IPS-15b (cell line): Measurements from ENCODE around the gene IQGAP2.

Experiments
- H3K27me3 ChIP-seq: one replicate; pipeline ENCODE4 v1.6.1; 2013; ENCODE audit warnings: low read length; ENCODE audit not compliant: control insufficient read depth, insufficient read depth
- H3K36me3 ChIP-seq: one replicate; pipeline ENCODE4 v1.6.1; 2013; ENCODE audit warnings: low read length; ENCODE audit not compliant: control insufficient read depth, insufficient read depth
- H3K4me1 ChIP-seq: one replicate; pipeline ENCODE4 v1.6.1; 2013; ENCODE audit warnings: mild to moderate bottlenecking, low read length; ENCODE audit not compliant: control insufficient read depth, insufficient read depth
- H3K4me3 ChIP-seq: one replicate; pipeline ENCODE4 v1.5.1; 2013; ENCODE audit warnings: low read depth, low read length
- H3K9ac ChIP-seq: one replicate; pipeline ENCODE4 v1.6.1; 2013; ENCODE audit warnings: low read depth, mild to moderate bottlenecking, low read length
- H3K9me3 ChIP-seq: one replicate; pipeline ENCODE4 v1.6.1; 2013; ENCODE audit warnings: mild to moderate bottlenecking, low read length; ENCODE audit not compliant: control insufficient read depth, insufficient read depth

IQGAP2 gene

GRCh38 chr5:76617675-76618074 lies 214.6 kb downstream of the IQGAP2 start:
- no peak overlapping the region for H3K9ac ChIP-seq
- H3K4me3 ChIP-seq: no peak overlapping the region
- H3K36me3 ChIP-seq: no peaks in the 10 kb centered on the region
- peaks cover 2% of the 10 kb centered on the region for H3K4me1 ChIP-seq
- H3K27me3 ChIP-seq: no peaks in the 10 kb centered on the region
- no peaks in the 10 kb centered on the region for H3K9me3 ChIP-seq

GRCh38 chr5:76620166-76620565 lies 217.1 kb downstream of the IQGAP2 start:
- H3K4me1 ChIP-seq: peaks cover 9% of the 10 kb centered on the region
- H3K9ac ChIP-seq: no peak overlapping the region
- no peaks in the 10 kb centered on the region for H3K27me3 ChIP-seq
- H3K4me3 ChIP-seq: no peak overlapping the region
- no peaks in the 10 kb centered on the region for H3K9me3 ChIP-seq
- H3K36me3 ChIP-seq: no peaks in the 10 kb centered on the region

- Histone ChIP-seq H3K9me3 (no peaks in the 10 kb centered on the region), H3K9ac (no peak overlapping the region), H3K4me1 (peaks cover 12% of the 10 kb centered on the region), H3K4me3 (no peak overlapping the region), H3K36me3 (no peaks in the 10 kb centered on the region), H3K27me3 (no peaks in the 10 kb centered on the region)
Measured at GRCh38 chr5:76622076-76622475, 219.0 kb downstream of the IQGAP2 start.

- Histone ChIP-seq H3K9me3 (no peaks in the 10 kb centered on the region), H3K27me3 (no peaks in the 10 kb centered on the region), H3K9ac (no peak within 1 kb of the TSS), H3K36me3 (no peaks in the 10 kb centered on the region), H3K4me1 (peaks cover 12% of the 10 kb centered on the region), H3K4me3 (no peak within 1 kb of the TSS)
Measured at GRCh38 chr5:76622973-76623596, 220.0 kb downstream of the IQGAP2 start, which contains the start of gene F2RL2. TSS of gene F2RL2 (minus strand) at chr5:76623403. CDS start at chr5:76623230, 173 bp downstream.

- Histone ChIP-seq H3K4me1 (peaks cover 12% of the 10 kb centered on the region), H3K9ac (no peak overlapping the region), H3K4me3 (no peak overlapping the region), H3K27me3 (no peaks in the 10 kb centered on the region), H3K9me3 (no peaks in the 10 kb centered on the region), H3K36me3 (no peaks in the 10 kb centered on the region)
Measured at GRCh38 chr5:76625087-76625815, 222.2 kb downstream of the IQGAP2 start.

GRCh38 chr5:76626738-76627137 lies 223.7 kb downstream of the IQGAP2 start:
- Histone ChIP-seq H3K4me1 (peaks cover 9% of the 10 kb centered on the region), H3K9me3 (no peaks in the 10 kb centered on the region), H3K9ac (no peak overlapping the region), H3K4me3 (no peak overlapping the region), H3K27me3 (no peaks in the 10 kb centered on the region), H3K36me3 (no peaks in the 10 kb centered on the region)

- no peak overlapping the region for H3K4me3 ChIP-seq
- H3K4me1 ChIP-seq: peaks cover 7% of the 10 kb centered on the region
- no peak overlapping the region for H3K9ac ChIP-seq
- no peaks in the 10 kb centered on the region for H3K36me3 ChIP-seq
- H3K27me3 ChIP-seq: no peaks in the 10 kb centered on the region
- no peaks in the 10 kb centered on the region for H3K9me3 ChIP-seq
Measured at GRCh38 chr5:76634661-76635060, 231.6 kb downstream of the IQGAP2 start.

GRCh38 chr5:76637490-76637889 lies 234.4 kb downstream of the IQGAP2 start:
- peaks cover 7% of the 10 kb centered on the region for H3K4me1 ChIP-seq
- H3K9ac ChIP-seq: no peak overlapping the region
- H3K36me3 ChIP-seq: no peaks in the 10 kb centered on the region

GRCh38 chr5:76638479-76638878 lies 235.4 kb downstream of the IQGAP2 start:
- Histone ChIP-seq H3K9me3 (no peaks in the 10 kb centered on the region), H3K27me3 (no peaks in the 10 kb centered on the region), H3K9ac (no peak overlapping the region), H3K4me3 (no peak overlapping the region), H3K4me1 (peaks cover 7% of the 10 kb centered on the region), H3K36me3 (no peaks in the 10 kb centered on the region)

More at GRCh38 chr5:76637490-76637889, 234.4 kb downstream of the IQGAP2 start:
- H3K4me3 ChIP-seq: no peak overlapping the region
- H3K27me3 ChIP-seq: no peaks in the 10 kb centered on the region
- H3K9me3 ChIP-seq: no peaks in the 10 kb centered on the region

- Histone ChIP-seq H3K36me3 (no peaks in the 10 kb centered on the region), H3K4me3 (no peak overlapping the region), H3K27me3 (no peaks in the 10 kb centered on the region), H3K9ac (no peak overlapping the region), H3K4me1 (peaks cover 7% of the 10 kb centered on the region), H3K9me3 (no peaks in the 10 kb centered on the region)
Measured at GRCh38 chr5:76641514-76642120, 238.5 kb downstream of the IQGAP2 start.

- no peaks in the 10 kb centered on the region for H3K27me3 ChIP-seq
Measured at GRCh38 chr5:76642390-76643040, 239.4 kb downstream of the IQGAP2 start.

More at GRCh38 chr5:76642390-76643040, 239.4 kb downstream of the IQGAP2 start:
- Histone ChIP-seq H3K4me3 (no peak overlapping the region), H3K9me3 (no peaks in the 10 kb centered on the region), H3K9ac (no peak overlapping the region), H3K4me1 (peaks cover 7% of the 10 kb centered on the region), H3K36me3 (no peaks in the 10 kb centered on the region)
